Adrenal gland (tissue), 12 donors: ENCODE measurements around the gene ARHGEF7. TPM values are rescaled to one million over a fixed set of nuclear protein-coding genes. Genes with fewer than 3 reads are reported as not detected.

Experiments
- DNase-seq, 7 donors: peaks; one replicate each; pipeline ENCODE4 v3.0.0-alpha.2; 2019 to 2020
- H3K27ac ChIP-seq, 5 donors: fragments of 200-600 bp; sonication (generic) in 4 of 5; 1 replicate in 3 of 5; 2 replicates in 2 of 5; pipeline versions ENCODE4 v1.5.1 to v1.8.0; 2016 to 2020; ENCODE audit warnings: mild to moderate bottlenecking in 1 of 5
- H3K27me3 ChIP-seq: fragments of 200-600 bp; 2 replicates; pipeline ENCODE4 v1.8.0; 2021
- H3K36me3 ChIP-seq, 2 donors: fragments of 200-600 bp; replicated peaks in 1 of 2; 1 replicate in 1 of 2; 2 replicates in 1 of 2; pipeline versions ENCODE4 v1.5.1 to v1.8.0; 2018 to 2022
- H3K4me1 ChIP-seq, 2 donors: fragments of 200-600 bp; replicated peaks in 1 of 2; 1 replicate in 1 of 2; 2 replicates in 1 of 2; pipeline versions ENCODE4 v1.5.1 to v1.8.0; 2018 to 2021
- H3K4me3 ChIP-seq, 4 donors: fragments of 200-600 bp; sonication (generic) in 3 of 4; one replicate each; pipeline ENCODE4 v1.5.1; 2016 to 2018
- H3K9me3 ChIP-seq, 3 donors: fragments of 200-600 bp; sonication (generic) in 1 of 3; replicated peaks in 1 of 3; 1 replicate in 2 of 3; 2 replicates in 1 of 3; pipeline versions ENCODE4 v1.5.1 to v1.8.0; 2016 to 2021
- CTCF ChIP-seq, 6 experiments: fragments of 450-650 bp in 4 of 6; fragments of 200-600 bp in 2 of 6; sonication (generic) in 1 of 6; IDR thresholded peaks; 1 replicate in 5 of 6; 2 replicates in 1 of 6; pipeline versions ENCODE4 v1.5.1 to v1.8.0; 2016 to 2021; ENCODE audit warnings: antibody characterized with exemption in 6 of 6, mild to moderate bottlenecking in 2 of 6, moderate library complexity in 1 of 6
- POLR2A ChIP-seq, 2 donors: fragments of 450-650 bp; IDR thresholded peaks; one replicate each; pipeline ENCODE4 v1.6.1; 2017; ENCODE audit warnings: antibody characterized with exemption in 2 of 2, mild to moderate bottlenecking in 2 of 2, moderate library complexity in 1 of 2
- WGBS, 4 donors: extraction: QIAGEN DNeasy Blood & Tissue Kit in 2 of 4; methylation state at CpG; one replicate each; pipeline versions ENCODE4 v1.1.5 to v1.1.7; 2013 to 2017; 5-methylcytosine and 5-hydroxymethylcytosine counted together
- intact Hi-C, 2 donors: fragments of 100-400 bp; cut with DNase I; formaldehyde crosslinking; loops; one replicate each; pipeline versions ENCODE4 v1.14.1 to v1.15.0; 2022 to 2023
- polyA plus RNA-seq, 3 donors: library from polyadenylated mRNA; stranded (reverse); fragments of 200-250 nt in 2 of 3; fragments of 350-450 nt in 1 of 3; fragmentation: Illumina TruSeq in 1 of 3; extraction: RNeasy Lipid Tissue Mini Kit (QIAGEN cat#74804) in 1 of 3; gene quantifications; one replicate each; pipeline ENCODE4 v1.2.3, GENCODE V29; 2013 to 2014
- total RNA-seq, 9 donors: library from RNA; depleted of rRNA in 4 of 9; stranded (reverse); fragments of >200 nt in 4 of 9; fragments of 120-200 nt in 1 of 9; fragmentation: NEBNext Ultra II Directional in 1 of 9; extraction: Animal tissue kit (Norgen Biotek cat#: 25700) in 1 of 9; gene quantifications; one replicate each; pipeline versions ENCODE4 v1.1.0 to v1.2.4, GENCODE V29; 2013 to 2023
- donor health status: healthy with polysubstance abuse.
- donor health status: Bipolar disorder and iron deficiency.
- donor health status: DM: yes; HTN: yes; CAD: no.
- donor health status: DM: no; HTN: no; CAD: no.
- donor health status: DM: no; HTN: no; CAD: no.
- donor health status: DM: yes; HTN: yes; CAD: no.

Gene ARHGEF7
- total and polyA plus RNA-seq, 12 donors, result 25.3 to 69.3 (median 53.2) TPM

- no peaks in the 10 kb centered on the region for H3K27me3 ChIP-seq
- H3K27ac ChIP-seq, result no peak overlapping the region
- intact Hi-C loops, result no loop called here
- no peak overlapping the region for H3K4me3 ChIP-seq
- WGBS, 4 donors, result 69 to 94% (median 76%) methylated on average over 2 of the region's 2 CpGs
- H3K36me3 ChIP-seq, result no peaks in the 10 kb centered on the region
- no peaks in the 10 kb centered on the region for H3K4me1 ChIP-seq
- H3K9me3 ChIP-seq, result no peaks in the 10 kb centered on the region
- DNase-seq, result no peak
- no peak for TF ChIP-seq POLR2A (IDR thresholded peaks at IDR 0.05)
- no peak for TF ChIP-seq CTCF (IDR thresholded peaks at IDR 0.05)
Measured at GRCh38 chr13:111353508-111353907, 238.4 kb downstream of the ARHGEF7 start.

DNA sequence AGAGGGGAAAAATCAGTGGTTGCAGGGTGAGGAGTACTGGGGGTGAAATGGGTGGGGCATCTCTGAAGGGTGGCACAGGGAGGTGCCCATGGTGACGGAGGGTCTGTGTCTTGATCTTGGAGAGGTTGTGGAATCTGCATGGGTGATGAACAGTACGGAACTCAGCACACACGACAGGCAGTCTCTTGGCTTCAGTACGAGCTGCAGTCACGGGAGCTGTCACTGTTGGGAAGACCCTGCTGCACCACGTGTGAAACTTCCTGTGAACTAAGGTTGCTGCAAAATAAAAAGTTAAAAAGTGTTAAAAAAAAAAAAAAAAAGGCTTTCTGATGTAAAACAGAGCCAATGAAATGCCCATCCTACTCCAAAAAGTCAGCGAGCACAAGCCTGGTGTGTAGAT lies 239.7 kb downstream of the ARHGEF7 start:
- Histone ChIP-seq H3K9me3 (no peaks in the 10 kb centered on the region), H3K36me3 (no peaks in the 10 kb centered on the region), H3K27ac (no peak overlapping the region), H3K27me3 (no peaks in the 10 kb centered on the region), H3K4me1 (no peaks in the 10 kb centered on the region), H3K4me3 (no peak overlapping the region)
- WGBS, 4 donors, result 59 to 71% (median 64%) methylated on average over 7 of the region's 7 CpGs
- no peak for TF ChIP-seq CTCF (IDR thresholded peaks at IDR 0.05)
- no peak for TF ChIP-seq POLR2A (IDR thresholded peaks at IDR 0.05)
- intact Hi-C loops, result no loop called here
- DNase-seq, result no peak

Other genes with a start within 250 kb of the ARHGEF7 start
- gene ANKRD10, start 200.2 kb upstream of the ARHGEF7 start, total RNA-seq, result 100 to 1,000 TPM in 4 of 9 donors, 10 to 100 TPM in 5; 50.1 to 159 (median 99.0) TPM
- gene ANKRD10, start 200.2 kb upstream of the ARHGEF7 start, polyA plus RNA-seq, result 100 to 1,000 TPM in 2 of 3 donors, 10 to 100 TPM in 1; 36.5 to 139 (median 116) TPM
- gene TEX29, start 205.3 kb downstream of the ARHGEF7 start, total RNA-seq, result under 1 TPM in 3 of 9 donors, not detected in 6; 0.28 to 0.34 (median 0.32) TPM
- 1 to 10 TPM in 2 of 3 donors, not detected in 1; 1.5 to 4.0 TPM for gene TEX29, start 205.3 kb downstream of the ARHGEF7 start, polyA plus RNA-seq